ENCODE results near the gene XBP1.
"Not testable (repeated sequence)": the region's sequence is repeated elsewhere in the genome, so short reads cannot be mapped to it uniquely, and the experiment has no call there.

Gene XBP1

DNA sequence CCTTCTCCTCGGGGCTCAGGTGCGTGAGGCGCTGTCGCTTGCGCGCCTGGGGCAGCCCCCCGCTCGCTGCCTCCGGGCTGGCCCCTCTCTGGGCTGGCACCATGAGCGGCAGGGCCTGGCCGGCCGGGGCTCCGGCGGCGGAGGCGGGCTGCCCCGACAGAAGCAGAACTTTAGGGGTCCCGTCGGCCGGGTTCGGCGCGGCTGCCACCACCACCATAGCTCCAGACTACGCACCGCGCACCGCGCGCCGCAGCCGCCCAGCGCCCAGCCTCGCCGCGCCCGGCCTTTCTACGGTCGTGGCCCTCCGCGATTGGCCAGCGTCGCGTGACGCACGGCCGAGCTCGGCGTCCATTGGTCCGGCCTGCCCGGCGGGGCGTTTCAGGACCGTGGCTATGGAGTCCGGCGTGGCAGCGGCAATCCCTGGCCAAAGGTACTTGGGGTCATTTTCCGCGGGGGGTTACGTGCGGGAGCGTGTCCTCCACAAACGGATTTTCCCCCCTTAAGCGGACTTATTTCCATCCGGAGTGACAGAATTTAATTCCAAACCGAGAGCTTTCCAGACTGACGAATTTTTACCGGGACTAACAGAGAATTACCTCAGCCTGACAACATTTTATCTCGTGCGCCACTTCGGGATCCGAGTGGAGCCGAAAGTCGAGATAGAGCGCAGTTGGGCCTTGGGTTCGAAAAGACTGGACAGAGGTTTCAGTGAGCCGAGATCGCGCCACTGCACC lies at the start of gene XBP1:
Gene XBP1, minus strand, starts transcription at position 262 of the 734 bp plus-strand sequence.
- peak; percentile 52 for DNase-seq

DNA sequence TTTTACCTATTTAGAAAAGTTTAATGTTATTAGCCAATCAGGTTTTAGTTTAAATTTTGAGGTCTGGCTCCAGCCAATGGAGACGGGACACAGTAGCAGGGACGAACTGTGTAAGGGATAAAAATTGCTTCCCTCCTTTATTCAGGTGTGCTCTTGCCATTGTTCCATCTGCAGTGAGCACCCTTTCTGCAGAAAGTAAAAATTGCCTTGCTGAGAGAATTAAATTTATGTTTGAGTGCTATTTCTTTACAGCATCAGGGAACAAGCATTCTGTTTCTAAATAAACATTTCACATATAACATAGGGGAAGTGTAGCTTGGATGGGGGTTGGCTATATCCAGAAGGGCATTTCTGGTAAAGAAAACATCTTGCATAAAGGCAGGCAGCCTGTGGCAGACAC lies 46.6 kb upstream of the XBP1 start:
- no peak for DNase-seq

DNA sequence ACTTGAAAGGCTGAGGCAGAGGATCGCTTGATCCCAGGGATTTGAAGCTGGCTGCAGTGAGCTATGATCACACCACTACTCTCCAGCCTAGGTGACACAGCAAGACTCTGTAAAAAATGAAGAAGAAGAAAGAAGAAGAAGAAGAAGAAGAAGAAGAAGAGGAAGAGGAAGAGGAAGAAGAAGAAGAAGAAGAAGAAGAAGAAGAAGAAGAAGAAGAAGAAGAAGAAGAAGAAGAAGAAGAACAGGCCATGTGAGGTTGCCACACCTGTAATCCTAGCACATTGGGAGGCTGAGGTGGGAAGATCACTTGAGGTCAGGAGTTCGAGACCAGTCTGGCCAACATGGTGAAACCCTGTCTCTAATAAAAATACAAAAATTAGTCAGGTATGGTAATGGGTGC lies 43.9 kb upstream of the XBP1 start:
- DNase-seq = not testable (repeated sequence)

DNA sequence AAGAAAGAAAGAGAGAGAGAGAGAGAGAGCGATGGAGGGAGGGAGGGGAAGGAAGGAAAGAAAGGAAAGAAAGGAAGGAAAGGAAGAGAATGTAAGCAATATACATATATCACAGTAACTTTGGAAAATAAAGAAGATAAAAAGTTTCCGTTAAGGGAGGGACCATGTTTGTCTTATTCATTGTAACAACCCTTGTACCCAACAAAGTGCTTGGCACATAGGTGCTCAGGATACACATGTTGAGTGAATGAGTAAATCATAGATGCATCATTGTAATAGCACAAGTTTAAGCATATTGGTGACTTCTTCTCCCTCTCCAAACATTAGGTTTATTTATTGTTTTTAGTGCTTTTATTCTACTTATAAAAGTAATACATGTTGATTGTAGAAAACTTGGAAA lies 43.3 kb upstream of the XBP1 start:
- no peak for DNase-seq

DNA sequence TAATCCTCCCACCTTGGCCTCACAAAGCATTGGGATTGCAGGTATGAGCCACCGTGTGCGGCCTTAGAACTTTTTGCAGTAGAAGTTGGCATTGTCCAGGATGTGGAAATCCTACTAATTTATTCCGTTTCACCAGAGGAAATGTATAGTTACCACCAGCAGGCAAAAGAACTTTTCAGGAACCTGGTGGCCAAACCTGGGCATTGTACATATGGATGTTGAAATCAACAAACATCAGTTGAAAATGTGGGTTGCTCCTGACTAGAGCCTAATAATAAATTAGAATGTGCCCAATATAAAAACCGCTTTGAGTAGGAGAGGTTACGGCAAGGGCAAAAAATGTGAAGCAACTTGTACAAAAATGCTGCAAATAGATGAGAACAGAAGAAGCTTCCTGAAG lies 40.7 kb upstream of the XBP1 start:
- no peak for DNase-seq

DNA sequence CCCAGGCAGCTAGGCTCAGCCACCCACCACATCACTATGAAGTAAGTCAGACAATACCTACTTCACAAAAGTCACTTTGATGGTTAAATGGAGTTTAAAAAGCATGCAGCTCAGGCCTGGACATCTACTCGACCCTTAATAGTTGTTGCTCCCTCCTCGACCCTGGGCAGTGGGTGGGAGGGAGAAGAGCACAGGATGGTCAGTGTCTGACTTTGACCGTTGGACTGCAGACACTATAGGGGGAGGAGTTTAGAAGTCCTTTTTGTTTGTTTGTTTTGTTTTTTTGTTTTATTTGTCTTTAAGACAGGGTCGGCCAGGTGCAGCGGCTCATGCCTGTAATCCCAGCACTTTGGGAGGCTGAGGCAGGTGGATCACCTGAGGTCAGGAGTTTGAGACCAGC lies 38.6 kb upstream of the XBP1 start:
- DNase-seq = no peak

DNA sequence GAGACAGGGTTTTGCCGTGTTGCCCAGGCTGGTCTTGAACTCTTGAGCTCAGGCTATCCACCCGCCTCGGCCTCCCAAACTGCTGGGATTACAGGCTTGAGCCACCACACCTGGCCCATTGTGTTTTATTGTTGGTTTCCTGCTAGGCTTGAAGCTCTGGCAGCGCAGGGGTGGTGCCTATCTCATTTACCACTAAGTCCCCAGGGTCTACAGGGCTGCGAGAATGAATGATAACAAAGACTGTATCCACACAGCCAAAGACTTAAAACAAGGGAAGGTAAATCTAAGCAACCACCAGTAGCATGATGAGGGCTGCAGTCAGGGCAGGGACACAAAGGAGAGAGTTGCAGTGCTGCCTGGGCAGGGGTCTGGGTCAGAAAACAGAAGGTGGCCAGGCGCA lies 37.3 kb upstream of the XBP1 start:
- DNase-seq = no peak

DNA sequence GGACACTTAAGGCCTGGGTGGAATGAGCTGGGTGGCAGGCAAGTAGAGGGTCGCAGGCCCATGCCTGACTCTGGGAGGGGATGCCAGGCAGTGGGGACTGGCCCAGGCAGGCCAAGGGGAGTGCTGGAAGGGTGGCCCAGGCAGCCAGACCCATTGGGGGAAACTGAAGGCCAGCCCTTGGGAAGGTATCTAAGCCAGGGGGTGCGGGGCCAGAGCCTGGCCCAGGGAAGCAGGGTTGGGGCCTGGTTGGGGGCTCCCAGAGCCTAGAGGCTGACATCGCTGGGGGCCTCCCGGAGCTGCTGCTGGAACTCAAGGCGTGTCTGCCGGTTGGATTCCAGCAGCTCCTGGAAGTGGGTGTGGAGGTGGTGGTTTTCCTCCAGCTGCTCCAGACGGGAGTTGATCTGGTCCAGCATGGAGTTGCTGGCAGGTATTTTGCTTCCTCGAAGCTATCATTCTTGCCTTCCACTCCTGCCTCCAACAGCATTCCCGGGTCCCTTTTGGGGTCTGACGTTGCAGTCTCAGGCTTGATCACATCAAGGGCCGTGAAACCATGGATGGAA lies 35.3 kb upstream of the XBP1 start:
- no peak for DNase-seq

DNA sequence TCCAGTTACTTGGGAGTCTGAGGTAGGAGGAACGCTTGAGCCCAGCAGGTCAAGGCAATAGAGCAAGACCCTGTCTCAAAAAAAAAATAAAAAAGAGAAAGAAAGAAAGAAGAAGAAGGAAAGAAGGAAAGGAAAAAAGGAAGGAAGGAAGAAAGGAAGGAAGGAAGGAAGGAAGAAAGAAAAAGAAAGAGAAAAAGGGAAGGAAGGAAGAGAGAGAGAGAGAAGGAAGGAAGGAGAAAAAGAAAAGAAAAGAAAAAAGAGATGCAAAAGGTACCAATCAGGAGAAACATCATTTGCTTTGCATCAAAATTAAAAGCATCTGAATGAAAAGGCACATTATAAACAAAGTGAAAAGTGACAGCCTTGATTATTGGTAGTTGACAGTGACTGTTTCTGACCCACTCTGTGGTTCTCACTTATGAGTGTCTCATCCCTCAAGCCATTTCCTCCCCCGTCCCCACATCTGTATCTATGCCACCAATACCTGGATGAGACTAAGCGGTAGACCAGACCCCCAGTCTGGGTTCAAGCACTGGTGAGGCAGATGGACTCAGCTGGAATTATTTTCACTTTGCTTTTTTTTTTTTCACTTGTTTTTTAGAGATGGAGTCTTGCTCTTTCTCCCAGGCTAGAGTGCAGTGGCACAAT lies 33.0 kb upstream of the XBP1 start:
- no peak for DNase-seq

DNA sequence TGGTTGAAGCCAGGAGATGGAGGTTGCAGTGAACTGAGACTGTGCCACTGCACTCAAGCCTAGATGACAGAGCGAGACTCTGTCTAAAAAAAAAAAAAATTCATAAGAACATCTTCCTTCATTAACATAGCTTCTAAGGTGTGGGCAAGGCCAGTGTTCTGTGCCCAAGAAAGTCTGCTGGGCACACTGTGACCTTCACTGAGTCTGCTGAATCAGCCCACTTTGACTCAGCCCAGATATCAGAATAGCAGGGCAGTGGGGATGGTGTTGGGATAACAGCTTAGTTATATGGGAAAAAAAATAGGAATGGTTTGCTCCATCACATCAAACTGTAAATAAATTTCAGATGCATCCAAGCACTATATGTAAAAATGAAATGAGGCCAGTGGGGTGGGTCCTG lies 32.4 kb upstream of the XBP1 start:
- DNase-seq = no peak

DNA sequence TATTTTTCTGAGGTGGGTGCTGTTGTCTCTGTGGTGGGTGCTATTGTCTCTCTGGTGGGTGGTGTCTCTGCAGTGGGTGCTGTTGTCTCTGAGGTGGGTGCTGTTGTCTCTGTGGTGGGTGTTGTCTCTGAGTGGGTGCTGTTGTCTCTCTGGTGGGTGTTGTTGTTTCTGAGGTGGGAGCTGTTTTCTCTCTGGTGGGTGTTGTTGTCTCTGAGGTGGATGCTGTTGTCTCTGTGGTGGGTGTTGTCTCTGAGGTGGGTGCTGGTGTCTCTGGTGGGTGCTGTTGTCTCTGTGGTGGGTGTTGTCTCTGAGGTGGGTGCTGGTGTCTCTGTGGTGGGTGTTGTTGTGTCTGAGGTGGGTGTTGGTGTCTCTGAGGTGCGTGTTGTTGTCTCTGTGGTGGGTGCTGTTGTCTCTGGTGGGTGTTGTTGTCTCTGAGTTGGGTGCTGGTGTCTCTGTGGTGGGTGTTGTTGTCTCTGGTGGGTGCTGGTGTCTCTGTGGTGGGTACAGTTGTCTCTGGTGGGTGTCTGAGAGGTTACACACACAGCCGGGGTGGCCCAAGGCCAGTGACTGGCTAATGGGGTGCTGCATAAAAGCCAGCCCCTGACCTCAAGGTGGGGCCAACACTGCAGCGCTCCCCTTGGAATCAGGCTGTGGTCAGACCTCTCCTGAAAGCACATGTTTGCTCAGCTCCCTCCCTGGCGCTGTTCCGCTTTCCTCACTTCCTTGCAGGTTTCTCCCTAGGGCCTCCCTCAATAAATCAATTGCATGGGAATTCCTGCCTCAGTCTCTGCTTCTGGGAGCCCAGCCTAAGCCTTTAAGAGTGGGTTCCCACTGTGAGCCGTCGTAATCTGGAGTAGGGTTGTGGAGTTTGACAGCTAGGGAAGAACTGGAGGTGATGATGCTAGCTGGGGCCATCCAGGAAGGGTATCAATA lies 31.0 kb upstream of the XBP1 start:
- DNase-seq = no peak

DNA sequence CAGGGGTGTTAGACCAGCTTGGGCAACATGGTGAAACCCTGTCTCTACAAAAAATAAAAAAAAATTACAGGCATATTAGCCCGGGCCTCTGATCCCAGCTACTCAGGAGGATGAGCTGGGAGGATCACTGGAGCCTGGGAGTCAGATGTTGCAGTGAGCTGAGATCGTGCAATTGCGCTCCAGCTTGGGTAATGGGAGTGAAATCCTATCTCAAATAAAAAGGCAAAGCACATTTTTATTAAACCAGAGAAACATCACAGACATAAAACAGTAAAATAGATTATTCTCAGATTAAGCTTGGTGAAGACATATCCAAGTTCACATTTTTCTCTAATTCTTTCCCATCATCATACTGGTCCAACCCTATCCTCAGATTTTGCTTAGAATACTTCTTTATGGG lies 30.1 kb upstream of the XBP1 start:
- DNase-seq = no peak

DNA sequence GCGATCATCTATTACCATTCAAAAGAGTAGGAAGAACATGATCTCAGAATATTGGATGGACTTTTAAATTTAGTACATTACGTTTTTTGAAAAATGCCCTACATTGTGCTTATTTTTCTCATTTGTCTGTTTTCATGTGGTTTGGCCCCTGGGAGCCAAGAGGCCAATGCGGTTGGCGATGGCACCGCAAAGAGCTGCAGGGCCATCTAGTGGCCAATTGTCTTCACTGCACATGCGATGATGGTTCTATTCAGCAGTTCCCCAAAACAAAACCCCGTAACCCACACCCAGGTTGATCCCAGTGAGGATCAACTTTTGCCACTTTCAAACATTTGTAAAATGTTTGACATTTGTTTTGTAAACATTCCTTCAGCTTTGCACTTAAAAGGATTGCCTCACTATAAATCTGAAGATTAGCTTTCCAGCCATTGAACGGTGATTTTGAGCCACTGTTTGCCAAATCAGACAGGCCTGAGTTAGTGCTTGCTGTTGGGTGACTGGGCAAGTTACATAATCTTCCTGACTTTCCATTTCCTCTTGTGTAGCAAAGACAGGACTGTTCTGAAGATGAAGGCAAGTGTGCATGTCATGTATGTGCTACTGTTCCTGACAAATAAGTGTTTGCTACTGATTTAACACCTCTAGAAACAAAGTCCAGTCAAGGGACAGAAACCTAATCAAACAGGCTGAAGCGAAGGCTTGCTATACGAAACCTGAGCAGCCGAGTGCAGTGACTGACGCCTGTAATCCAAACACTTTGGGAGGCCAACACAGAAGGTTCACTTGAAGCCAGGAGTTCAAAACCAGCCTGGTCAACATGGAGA lies 29.2 kb upstream of the XBP1 start:
- peak; percentile 18 for DNase-seq

DNA sequence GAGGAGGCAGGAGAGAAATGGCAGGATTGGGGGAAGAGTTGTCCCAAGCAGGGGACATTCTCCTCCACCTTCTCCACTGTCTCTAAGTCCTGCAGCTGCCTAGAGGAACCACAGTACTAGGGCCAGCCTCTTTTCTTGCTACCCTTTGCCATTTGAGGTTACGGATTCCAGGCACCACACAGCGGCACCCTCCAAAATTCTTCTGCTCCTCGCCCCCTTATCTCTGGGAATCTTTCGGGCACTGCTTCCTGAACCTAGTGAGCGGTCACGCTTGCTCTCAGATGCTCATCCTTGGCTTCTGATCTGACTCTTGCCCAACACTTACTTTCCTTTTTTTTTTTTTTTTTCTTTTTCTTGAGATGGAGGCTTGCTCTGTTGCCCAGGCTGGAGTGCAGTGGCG lies 26.6 kb upstream of the XBP1 start:
- no peak for DNase-seq

DNA sequence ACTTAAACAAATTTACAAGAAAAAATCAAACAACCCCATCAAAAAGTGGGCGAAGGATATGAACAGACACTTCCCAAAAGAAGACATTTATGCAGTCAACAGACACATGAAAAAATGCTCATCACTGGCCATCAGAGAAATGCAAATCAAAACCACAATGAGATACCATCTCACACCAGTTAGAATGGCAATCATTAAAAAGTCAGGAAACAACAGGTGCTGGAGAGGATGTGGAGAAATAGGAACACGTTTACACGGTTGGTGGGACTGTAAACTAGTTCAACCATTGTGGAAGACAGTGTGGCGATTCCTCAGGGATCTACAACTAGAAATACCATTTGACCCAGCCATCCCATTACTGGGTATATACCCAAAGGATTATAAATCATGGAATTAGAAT lies 26.1 kb upstream of the XBP1 start:
- not testable (repeated sequence) for DNase-seq

DNA sequence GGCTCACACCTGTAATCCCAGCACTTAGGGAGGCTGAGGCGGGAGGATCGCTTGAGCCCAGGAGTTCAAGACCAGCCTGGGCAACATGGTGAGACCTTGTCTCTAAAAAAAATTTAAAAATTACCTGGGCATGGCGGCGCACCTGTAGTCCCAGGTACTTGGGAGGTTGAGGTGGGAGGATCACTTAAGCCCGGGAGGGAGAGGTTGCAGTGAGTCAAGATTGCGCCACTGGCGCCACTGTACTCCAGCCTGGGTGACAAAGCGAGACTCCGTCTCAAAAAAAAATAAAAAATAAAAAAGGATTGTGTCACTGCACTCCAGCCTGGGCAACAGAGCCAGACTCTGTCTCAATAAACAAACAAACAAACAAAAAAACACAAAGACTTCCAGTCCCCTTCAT lies 24.1 kb upstream of the XBP1 start:
- DNase-seq = not testable (repeated sequence)

DNA sequence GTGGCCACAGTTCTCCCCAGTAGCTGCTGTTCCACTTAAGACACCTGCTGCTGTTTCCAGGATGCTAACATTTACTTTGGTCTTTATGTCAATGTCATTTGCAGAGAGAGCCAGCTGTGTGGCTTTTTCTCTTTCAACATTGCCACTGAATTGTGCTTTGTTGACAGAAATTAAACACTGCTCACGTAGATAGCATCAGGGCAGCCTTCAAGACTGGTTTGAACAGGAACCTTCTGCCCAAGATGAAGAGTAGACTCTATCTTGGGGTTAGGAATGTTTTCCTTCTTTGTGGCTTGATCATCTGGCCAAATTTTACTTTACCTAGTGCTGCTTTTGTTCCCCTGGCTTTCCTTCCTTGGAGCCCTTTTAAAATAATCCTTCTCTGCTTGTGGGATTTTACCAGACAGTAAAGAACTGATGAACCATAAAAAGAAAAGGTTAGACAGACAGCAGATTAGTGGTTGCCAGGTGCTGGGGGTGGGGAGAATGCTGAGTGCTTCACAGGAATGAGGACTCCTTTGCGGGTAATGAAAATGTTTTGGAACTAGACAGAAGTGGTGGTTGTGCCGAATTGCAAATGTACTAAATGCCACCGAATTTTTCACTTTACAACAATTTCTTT lies 22.7 kb upstream of the XBP1 start:
- DNase-seq = peak; percentile 83

DNA sequence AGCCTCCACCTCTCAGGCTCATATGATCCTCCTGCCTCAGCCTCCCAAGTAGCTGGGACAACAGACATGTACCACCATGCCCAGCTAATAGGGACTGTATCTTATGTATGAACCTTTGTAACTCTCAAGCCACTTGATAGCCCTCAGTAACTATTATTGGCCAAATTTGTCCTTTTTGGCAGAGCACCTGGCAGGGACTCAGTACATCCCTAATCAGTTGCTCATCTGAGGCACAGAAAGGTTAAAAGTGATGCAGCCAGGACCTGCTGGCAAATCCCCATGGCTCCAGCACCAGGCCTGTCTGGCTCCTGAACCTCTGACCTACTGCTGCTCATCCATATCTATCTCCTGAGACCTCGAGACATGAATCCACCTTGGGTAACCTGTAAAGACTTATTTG lies 21.1 kb upstream of the XBP1 start:
- DNase-seq = no peak

DNA sequence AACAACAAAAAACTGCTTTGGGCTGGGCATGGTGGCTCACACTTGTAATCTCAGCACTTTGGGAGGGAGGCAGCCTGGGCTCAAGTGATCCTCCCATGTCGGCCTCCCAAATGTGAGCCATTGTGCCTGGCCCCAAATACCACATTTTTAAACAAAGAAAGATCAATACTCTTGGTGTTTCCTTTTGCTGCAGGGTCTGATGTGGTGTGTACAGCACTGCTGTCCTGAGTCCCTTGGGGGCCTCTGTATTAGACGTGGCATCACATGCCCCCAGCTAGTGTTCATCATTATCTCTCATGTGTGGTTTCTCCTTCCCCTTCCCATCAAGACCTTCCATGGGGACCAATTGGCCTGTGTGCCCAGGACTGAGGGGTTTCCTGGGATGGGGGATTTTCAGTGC lies 20.5 kb upstream of the XBP1 start:
- DNase-seq = no peak

DNA sequence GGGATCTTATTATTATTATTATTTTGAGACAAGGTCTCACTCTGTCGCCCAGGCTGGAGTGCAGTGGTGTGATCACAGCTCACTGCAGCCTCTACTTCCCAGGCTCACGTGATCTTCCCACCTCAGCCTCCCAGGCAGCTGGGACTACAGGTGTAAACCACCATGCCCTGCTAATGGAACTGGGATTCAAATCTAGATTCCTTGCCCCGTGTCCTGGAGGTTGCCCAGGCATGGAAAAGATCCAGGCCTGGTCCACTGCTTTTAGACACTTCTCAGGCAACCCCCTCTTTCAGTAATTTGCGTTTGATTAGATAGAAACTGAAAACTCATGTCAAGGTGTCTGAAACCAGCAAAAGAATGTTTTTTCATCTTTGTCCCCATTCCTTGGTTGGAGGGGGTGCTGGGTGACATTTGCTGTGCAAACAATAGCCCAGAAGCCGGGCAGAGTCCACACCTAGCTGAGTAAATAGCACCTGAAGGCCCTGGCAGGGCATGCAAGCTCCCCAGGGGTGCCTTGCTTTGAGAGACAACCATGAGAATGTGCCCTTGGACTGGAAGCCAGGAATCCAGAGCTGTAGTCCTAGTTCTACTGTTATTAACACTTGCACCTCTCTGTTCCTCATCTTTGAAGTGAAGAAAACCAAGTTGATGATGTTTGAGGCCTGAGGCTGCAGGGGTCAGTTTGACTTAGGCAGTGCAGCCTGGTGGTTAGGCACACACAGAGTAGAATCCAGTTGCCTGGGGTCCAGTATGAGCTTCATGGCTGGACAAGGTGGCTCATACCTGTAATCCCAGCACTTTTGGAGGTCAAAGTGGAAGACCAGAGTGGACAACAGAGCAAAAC lies 19.1 kb upstream of the XBP1 start:
- DNase-seq = no peak
